NCI-H748 treated with DMSO at 0.1 percent for 48 hours (cell line): ENCODE measurements around the gene CDH8.

Experiments
- DNase-seq: peaks from one replicate; lab custom pipeline; 2025; lab: John Stamatoyannopoulos, UW

CDH8 gene

GRCh38 chr16:62036101-62036801, at the start of gene CDH8:
TSS of gene CDH8 (minus strand) at chr16:62036438. CDS start at chr16:62021403, 15,035 bp downstream.
- DNase-seq = peak; percentile 58

- no peak for DNase-seq
These were observed 43.0 kb upstream of the CDH8 start for GRCh38 chr16:62079236-62079635.

- DNase-seq = no peak
These were observed 41.8 kb upstream of the CDH8 start for GRCh38 chr16:62077998-62078397.

- DNase-seq = no peak
These were observed 40.6 kb upstream of the CDH8 start for GRCh38 chr16:62076886-62077285.

GRCh38 chr16:62068747-62069146, 32.5 kb upstream of the CDH8 start:
- no peak for DNase-seq

GRCh38 chr16:62067981-62068380, 31.7 kb upstream of the CDH8 start:
- DNase-seq = no peak

- no peak for DNase-seq
These were observed 30.9 kb upstream of the CDH8 start for GRCh38 chr16:62067182-62067581.

- no peak for DNase-seq
These were observed 30.5 kb upstream of the CDH8 start for GRCh38 chr16:62066747-62067146.

- no peak for DNase-seq
These were observed 27.9 kb upstream of the CDH8 start for GRCh38 chr16:62064173-62064572.

- no peak for DNase-seq
These were observed 23.9 kb upstream of the CDH8 start for GRCh38 chr16:62060089-62060488.

GRCh38 chr16:62059527-62059926, 23.3 kb upstream of the CDH8 start:
- no peak for DNase-seq

GRCh38 chr16:62058412-62058811, 22.2 kb upstream of the CDH8 start:
- DNase-seq = no peak

GRCh38 chr16:62051942-62052341, 15.7 kb upstream of the CDH8 start:
- no peak for DNase-seq

GRCh38 chr16:62050793-62051192, 14.6 kb upstream of the CDH8 start:
- DNase-seq = no peak

- no peak for DNase-seq
These were observed 10.6 kb upstream of the CDH8 start for GRCh38 chr16:62046801-62047200.

- peak; percentile 64 for DNase-seq
These were observed 5.2 kb upstream of the CDH8 start for GRCh38 chr16:62041401-62041800.

- DNase-seq = no peak
These were observed 2.4 kb upstream of the CDH8 start for GRCh38 chr16:62038646-62039045.

GRCh38 chr16:62038225-62038624, 2.0 kb upstream of the CDH8 start:
- DNase-seq = no peak

- DNase-seq = peak; percentile 18
These were observed 531 bp upstream of the CDH8 start for GRCh38 chr16:62036802-62037135.

- DNase-seq = peak; percentile 51
These were observed 834 bp downstream of the CDH8 start for GRCh38 chr16:62035115-62036092.

- DNase-seq = peak; percentile 23
These were observed 1.8 kb downstream of the CDH8 start for GRCh38 chr16:62034231-62035114.

GRCh38 chr16:62033065-62033464, 3.2 kb downstream of the CDH8 start:
- DNase-seq = no peak
